GM12873 (cell line): Measurements from ENCODE around the gene CHRNA3.

ENCODE experiments used
- CTCF ChIP-seq: IDR thresholded peaks from 2 replicates; pipeline ENCODE4 v1.5.1; 2012; ENCODE audit warnings: low read depth, mild to moderate bottlenecking, moderate library complexity, low read length, control low read depth; ENCODE audit not compliant: insufficient read depth; ENCODE audit errors: missing control alignments

CHRNA3 gene

GRCh38 chr15:78550815-78551214, 70.0 kb downstream of the CHRNA3 start:
- no peak for TF ChIP-seq CTCF

GRCh38 chr15:78550194-78550593, 70.6 kb downstream of the CHRNA3 start:
- TF ChIP-seq CTCF: no peak
